Ascending aorta (tissue), 2 donors: Measurements from ENCODE around the gene FRY. TPM values are rescaled to one million over a fixed set of nuclear protein-coding genes. Genes with fewer than 3 reads are reported as not detected.

Experiments used
- DNase-seq, 2 donors: peaks; one replicate each; pipeline ENCODE4 v3.0.0-alpha.2; 2019; ENCODE audit warnings: low spot score in 2 of 2
- H3K27ac ChIP-seq, 2 donors: fragments of 200-600 bp; sonication (generic); one replicate each; pipeline ENCODE4 v1.5.1; 2016 to 2017; ENCODE audit warnings: mild to moderate bottlenecking in 1 of 2
- H3K27me3 ChIP-seq: fragments of 200-600 bp; sonication (generic); one replicate; pipeline ENCODE4 v1.5.1; 2017
- H3K36me3 ChIP-seq, 2 donors: fragments of 200-600 bp; sonication (generic); one replicate each; pipeline ENCODE4 v1.5.1; 2016
- H3K4me1 ChIP-seq, 2 donors: fragments of 200-600 bp; sonication (generic); one replicate each; pipeline ENCODE4 v1.5.1; 2016 to 2017; ENCODE audit warnings: mild to moderate bottlenecking in 1 of 2
- H3K4me3 ChIP-seq, 2 donors: fragments of 200-600 bp; sonication (generic); one replicate each; pipeline ENCODE4 v1.5.1; 2016 to 2017; ENCODE audit warnings: mild to moderate bottlenecking in 1 of 2
- H3K9me3 ChIP-seq, 2 donors: fragments of 200-600 bp; sonication (generic); one replicate each; pipeline ENCODE4 v1.5.1; 2016
- intact Hi-C: fragments of 100-400 bp; cut with DNase I; formaldehyde crosslinking; loops from one replicate; pipeline ENCODE4 v1.15.1; 2023
- total RNA-seq: library from RNA; depleted of rRNA; stranded (reverse); fragments of >200 nt; gene quantifications from one replicate; pipeline ENCODE4 v1.1.0, GENCODE V29; 2016
- TF ChIP-seq, protein P1 (sequence below), 3 experiments: fragments of 200-600 bp in 2 of 3; fragments of 450-650 bp in 1 of 3; sonication (generic) in 2 of 3; IDR thresholded peaks; one replicate each; pipeline ENCODE4 v1.5.1; 2016 to 2019; ENCODE audit warnings: antibody characterized with exemption in 3 of 3, mild to moderate bottlenecking in 1 of 3, moderate library complexity in 1 of 3

Gene FRY
- total RNA-seq, 1 donor from 2014 or later = 115 TPM

GRCh38 chr13:32305646-32306045 is 274.1 kb downstream of the FRY start:
- no peak for DNase-seq
- TF ChIP-seq, protein P1, sequence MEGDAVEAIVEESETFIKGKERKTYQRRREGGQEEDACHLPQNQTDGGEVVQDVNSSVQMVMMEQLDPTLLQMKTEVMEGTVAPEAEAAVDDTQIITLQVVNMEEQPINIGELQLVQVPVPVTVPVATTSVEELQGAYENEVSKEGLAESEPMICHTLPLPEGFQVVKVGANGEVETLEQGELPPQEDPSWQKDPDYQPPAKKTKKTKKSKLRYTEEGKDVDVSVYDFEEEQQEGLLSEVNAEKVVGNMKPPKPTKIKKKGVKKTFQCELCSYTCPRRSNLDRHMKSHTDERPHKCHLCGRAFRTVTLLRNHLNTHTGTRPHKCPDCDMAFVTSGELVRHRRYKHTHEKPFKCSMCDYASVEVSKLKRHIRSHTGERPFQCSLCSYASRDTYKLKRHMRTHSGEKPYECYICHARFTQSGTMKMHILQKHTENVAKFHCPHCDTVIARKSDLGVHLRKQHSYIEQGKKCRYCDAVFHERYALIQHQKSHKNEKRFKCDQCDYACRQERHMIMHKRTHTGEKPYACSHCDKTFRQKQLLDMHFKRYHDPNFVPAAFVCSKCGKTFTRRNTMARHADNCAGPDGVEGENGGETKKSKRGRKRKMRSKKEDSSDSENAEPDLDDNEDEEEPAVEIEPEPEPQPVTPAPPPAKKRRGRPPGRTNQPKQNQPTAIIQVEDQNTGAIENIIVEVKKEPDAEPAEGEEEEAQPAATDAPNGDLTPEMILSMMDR (IDR thresholded peaks at IDR 0.05) = no peak
- Histone ChIP-seq H3K27me3 (no peaks in the 10 kb centered on the region), H3K4me3 (no peak overlapping the region), H3K9me3 (no peaks in the 10 kb centered on the region), H3K4me1 (peaks cover 0 to 5% of the 10 kb centered on the region in 2 donors), H3K27ac (no peak overlapping the region), H3K36me3 (no peaks in the 10 kb centered on the region)
- intact Hi-C loops = no loop called here

DNA sequence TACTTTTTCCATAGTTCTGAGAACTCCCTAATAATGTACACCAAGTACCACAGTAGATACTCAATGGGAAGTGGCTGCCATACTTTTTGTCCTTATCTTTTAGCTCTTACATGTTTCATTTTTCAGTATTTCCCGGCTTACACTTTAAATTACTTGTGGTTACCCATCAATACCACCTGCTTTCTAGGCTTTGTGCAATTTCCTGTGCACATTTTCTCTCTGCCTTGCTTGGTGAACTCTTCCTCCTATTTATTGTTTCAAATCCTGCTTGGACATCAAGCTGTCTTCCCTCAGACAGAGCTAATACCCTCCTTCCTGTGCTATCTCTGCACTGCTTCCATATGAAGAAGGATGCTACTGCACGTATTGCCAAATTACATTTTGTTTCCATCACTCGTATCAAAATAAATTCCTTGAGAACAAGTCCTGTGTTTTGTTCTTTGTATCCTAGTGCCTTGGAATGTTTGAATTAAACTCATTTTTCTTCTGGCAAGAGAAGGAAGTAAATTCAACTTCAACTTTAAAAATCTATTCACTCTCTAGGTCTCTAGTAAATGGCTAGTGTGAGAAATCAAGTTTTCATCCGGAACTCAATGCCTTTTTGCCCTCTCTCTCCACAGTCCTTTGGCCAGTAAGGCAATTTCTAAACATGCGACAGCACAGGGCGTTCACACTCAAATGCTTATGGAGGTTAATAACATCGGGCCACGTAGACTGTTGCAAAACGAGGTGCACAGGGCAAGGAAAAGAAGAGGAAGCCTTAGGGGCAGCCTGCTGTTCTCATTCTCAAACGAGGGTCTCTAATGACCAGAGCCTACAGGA is 277.9 kb downstream of the FRY start:
- Histone ChIP-seq H3K27ac (peak overlapping the region in 1 of 2 donors; percentile 45), H3K36me3 (no peaks in the 10 kb centered on the region), H3K4me3 (peak overlapping the region; percentile 28 to 63), H3K9me3 (no peaks in the 10 kb centered on the region), H3K4me1 (peaks cover 0 to 5% of the 10 kb centered on the region in 2 donors), H3K27me3 (no peaks in the 10 kb centered on the region)
- TF ChIP-seq, protein P1 (IDR thresholded peaks at IDR 0.05) = no peak
- intact Hi-C loops = loop anchor here (2.0 to 10.0 kb wide), 6 partner anchors 55 to 1145 kb away; partner anchors contain the start of gene HSPH1
- no peak for DNase-seq

DNA sequence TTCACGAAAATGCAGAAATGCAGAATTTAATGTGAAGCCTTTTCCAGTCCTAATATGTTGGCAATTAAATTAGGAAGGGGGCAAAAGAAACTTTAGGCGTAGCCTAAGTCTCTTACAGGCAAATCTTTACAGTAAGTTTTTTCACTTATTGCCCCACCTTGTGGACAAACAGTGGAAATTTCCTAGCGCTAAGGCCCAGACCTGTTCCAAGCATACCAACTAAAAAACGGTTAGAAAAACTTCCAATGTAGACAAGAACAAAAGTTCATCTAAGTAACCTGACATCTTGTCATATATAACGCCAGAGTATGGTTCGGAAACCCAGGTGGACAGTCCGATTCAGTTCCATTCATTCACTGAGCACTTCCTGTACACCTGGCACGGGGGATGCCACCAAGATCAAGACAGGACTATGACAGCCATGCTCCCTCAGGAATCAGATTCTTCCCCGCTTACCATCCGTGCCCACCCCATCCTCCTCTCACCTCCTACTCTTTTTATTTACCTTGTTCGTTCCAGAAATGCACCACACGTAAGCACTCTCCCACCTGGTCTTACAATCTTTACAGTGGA is 278.6 kb downstream of the FRY start:
- no peaks in the 10 kb centered on the region for H3K36me3 ChIP-seq
- H3K4me3 ChIP-seq = peak overlapping the region; percentile 28 to 63
- intact Hi-C loops = loop anchor here (2.0 to 10.0 kb wide), 6 partner anchors 55 to 1145 kb away; partner anchors contain the start of gene HSPH1
- no peaks in the 10 kb centered on the region for H3K27me3 ChIP-seq
- H3K4me1 ChIP-seq = peaks cover 0 to 5% of the 10 kb centered on the region in 2 donors
- H3K9me3 ChIP-seq = no peaks in the 10 kb centered on the region
- TF ChIP-seq, protein P1 (IDR thresholded peaks at IDR 0.05) = peak; percentile 68 to 73 (median 71)
- no peak for DNase-seq
- H3K27ac ChIP-seq = peak overlapping the region; percentile 3 to 45

- H3K9me3 ChIP-seq = no peaks in the 10 kb centered on the region
- intact Hi-C loops = loop anchor here (2.0 to 10.0 kb wide), 6 partner anchors 57 to 1147 kb away; partner anchors contain the start of gene HSPH1
- TF ChIP-seq, protein P1 (IDR thresholded peaks at IDR 0.05) = no peak
These were observed 279.8 kb downstream of the FRY start for GRCh38 chr13:32311188-32311897.

More at GRCh38 chr13:32311188-32311897, 279.8 kb downstream of the FRY start:
- no peak overlapping the region for H3K27ac ChIP-seq
- no peak overlapping the region for H3K4me3 ChIP-seq
- H3K27me3 ChIP-seq = no peaks in the 10 kb centered on the region
- H3K36me3 ChIP-seq = no peaks in the 10 kb centered on the region
- H3K4me1 ChIP-seq = peaks cover 0 to 8% of the 10 kb centered on the region in 2 donors
- DNase-seq = no peak
